Measurements from ENCODE around the gene THY1. TPM values are rescaled to one million over a fixed set of nuclear protein-coding genes. Genes with fewer than 3 reads are reported as not detected.

THY1 gene
- total RNA-seq, 1 donor from 2014 or later = 49.2 TPM

DNA sequence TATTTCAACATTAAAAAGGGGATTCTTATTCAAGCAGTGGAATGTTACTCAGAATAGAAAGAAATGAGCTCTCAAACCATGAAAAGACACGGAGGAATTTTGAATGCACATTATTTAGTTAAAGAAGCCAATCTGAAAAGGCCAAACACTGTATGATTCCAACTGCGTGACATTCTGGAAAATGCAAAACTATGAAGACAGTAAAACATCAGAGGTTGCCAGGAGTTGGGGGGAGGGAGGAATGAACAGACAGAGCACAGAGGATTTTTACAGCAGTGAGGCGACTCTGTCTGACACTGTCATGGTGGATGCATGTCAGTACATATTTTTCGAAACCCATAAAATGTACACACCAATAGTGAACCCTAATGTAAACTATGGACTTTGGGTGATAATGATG lies 22.9 kb upstream of the THY1 start:
- no peak for DNase-seq (ENCODE audit: low spot score)
- TF ChIP-seq EZH2 (IDR thresholded peaks at IDR 0.05) = no peak
- TF ChIP-seq, protein P1, sequence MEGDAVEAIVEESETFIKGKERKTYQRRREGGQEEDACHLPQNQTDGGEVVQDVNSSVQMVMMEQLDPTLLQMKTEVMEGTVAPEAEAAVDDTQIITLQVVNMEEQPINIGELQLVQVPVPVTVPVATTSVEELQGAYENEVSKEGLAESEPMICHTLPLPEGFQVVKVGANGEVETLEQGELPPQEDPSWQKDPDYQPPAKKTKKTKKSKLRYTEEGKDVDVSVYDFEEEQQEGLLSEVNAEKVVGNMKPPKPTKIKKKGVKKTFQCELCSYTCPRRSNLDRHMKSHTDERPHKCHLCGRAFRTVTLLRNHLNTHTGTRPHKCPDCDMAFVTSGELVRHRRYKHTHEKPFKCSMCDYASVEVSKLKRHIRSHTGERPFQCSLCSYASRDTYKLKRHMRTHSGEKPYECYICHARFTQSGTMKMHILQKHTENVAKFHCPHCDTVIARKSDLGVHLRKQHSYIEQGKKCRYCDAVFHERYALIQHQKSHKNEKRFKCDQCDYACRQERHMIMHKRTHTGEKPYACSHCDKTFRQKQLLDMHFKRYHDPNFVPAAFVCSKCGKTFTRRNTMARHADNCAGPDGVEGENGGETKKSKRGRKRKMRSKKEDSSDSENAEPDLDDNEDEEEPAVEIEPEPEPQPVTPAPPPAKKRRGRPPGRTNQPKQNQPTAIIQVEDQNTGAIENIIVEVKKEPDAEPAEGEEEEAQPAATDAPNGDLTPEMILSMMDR (IDR thresholded peaks at IDR 0.05) = no peak
- no peak for TF ChIP-seq EZH2phosphoT487 (IDR thresholded peaks at IDR 0.05)
- Histone ChIP-seq H3K79me2 (ENCODE audit: low read depth) (no peaks in the 10 kb centered on the region), H3F3A (ENCODE audit: low read depth) (no peaks in the 10 kb centered on the region), H3K27me3 (no peaks in the 10 kb centered on the region), H2AFZ (replicated peaks) (no peak overlapping the region), H3K4me1 (no peaks in the 10 kb centered on the region), H3K4me2 (no peak overlapping the region), H3K4me3 (no peak overlapping the region), H3K36me3 (no peaks in the 10 kb centered on the region), H4K20me1 (ENCODE audit: low read depth) (no peaks in the 10 kb centered on the region), H3K9me3 (ENCODE audit: low read depth) (no peaks in the 10 kb centered on the region), H3K9ac (no peak overlapping the region), H3K27ac (no peak overlapping the region)
- no peaks in the 10 kb centered on the region for H3K36me3 Mint-ChIP-seq
- no peak overlapping the region for H3K27ac Mint-ChIP-seq
- H3K9me3 Mint-ChIP-seq = no peaks in the 10 kb centered on the region
- peaks cover 2% of the 10 kb centered on the region for H3K4me1 Mint-ChIP-seq
- H3K4me3 Mint-ChIP-seq = no peak overlapping the region
- peaks cover 2% of the 10 kb centered on the region for H3K27me3 Mint-ChIP-seq (ENCODE audit: insufficient read depth, low read depth)

GRCh38 chr11:119445379-119445778 lies 22.4 kb upstream of the THY1 start:
- H3K9me3 Mint-ChIP-seq = no peaks in the 10 kb centered on the region
- Histone ChIP-seq H3K36me3 (no peaks in the 10 kb centered on the region), H3K27me3 (no peaks in the 10 kb centered on the region), H3K79me2 (ENCODE audit: low read depth) (no peaks in the 10 kb centered on the region), H3F3A (ENCODE audit: low read depth) (no peaks in the 10 kb centered on the region), H3K27ac (no peak overlapping the region), H3K9ac (no peak overlapping the region), H3K9me3 (ENCODE audit: low read depth) (no peaks in the 10 kb centered on the region), H3K4me3 (no peak overlapping the region), H4K20me1 (ENCODE audit: low read depth) (no peaks in the 10 kb centered on the region), H3K4me2 (no peak overlapping the region), H3K4me1 (no peaks in the 10 kb centered on the region), H2AFZ (replicated peaks) (no peak overlapping the region)
- DNase-seq (ENCODE audit: low spot score) = no peak
- H3K4me3 Mint-ChIP-seq = no peak overlapping the region
- no peak overlapping the region for H3K27ac Mint-ChIP-seq
- no peaks in the 10 kb centered on the region for H3K36me3 Mint-ChIP-seq
- TF ChIP-seq EZH2phosphoT487 (IDR thresholded peaks at IDR 0.05) (no peak), EZH2 (IDR thresholded peaks at IDR 0.05) (no peak)
- TF ChIP-seq, protein P1 (IDR thresholded peaks at IDR 0.05) = no peak
- H3K27me3 Mint-ChIP-seq (ENCODE audit: insufficient read depth, low read depth) = peaks cover 2% of the 10 kb centered on the region
- peaks cover 2% of the 10 kb centered on the region for H3K4me1 Mint-ChIP-seq

- Histone ChIP-seq H3K4me1 (no peaks in the 10 kb centered on the region), H3K79me2 (ENCODE audit: low read depth) (no peaks in the 10 kb centered on the region), H3K4me3 (no peak overlapping the region), H3K36me3 (no peaks in the 10 kb centered on the region), H3K27me3 (no peaks in the 10 kb centered on the region), H3F3A (ENCODE audit: low read depth) (no peaks in the 10 kb centered on the region), H4K20me1 (ENCODE audit: low read depth) (no peaks in the 10 kb centered on the region), H3K27ac (no peak overlapping the region), H2AFZ (replicated peaks) (no peak overlapping the region), H3K9ac (no peak overlapping the region), H3K4me2 (no peak overlapping the region), H3K9me3 (ENCODE audit: low read depth) (no peaks in the 10 kb centered on the region)
- Mint-ChIP-seq H3K27ac (no peak overlapping the region), H3K4me1 (peaks cover 3% of the 10 kb centered on the region), H3K9me3 (peaks cover 3% of the 10 kb centered on the region), H3K4me3 (no peak overlapping the region), H3K27me3 (ENCODE audit: insufficient read depth, low read depth) (peaks cover 7% of the 10 kb centered on the region), H3K36me3 (no peaks in the 10 kb centered on the region)
- no peak for TF ChIP-seq EZH2 (IDR thresholded peaks at IDR 0.05)
- no peak for TF ChIP-seq EZH2phosphoT487 (IDR thresholded peaks at IDR 0.05)
- TF ChIP-seq, protein P1 (IDR thresholded peaks at IDR 0.05) = no peak
- no peak for DNase-seq (ENCODE audit: low spot score)
These were observed 18.9 kb upstream of the THY1 start for GRCh38 chr11:119441898-119442243.

Data from neural progenitor cell (in vitro differentiated cells).